ENCODE results near the gene PCBP3.
A peak's percentile ranks its signal among the peaks of the same experiment; 100 is the strongest.

Gene PCBP3

DNA sequence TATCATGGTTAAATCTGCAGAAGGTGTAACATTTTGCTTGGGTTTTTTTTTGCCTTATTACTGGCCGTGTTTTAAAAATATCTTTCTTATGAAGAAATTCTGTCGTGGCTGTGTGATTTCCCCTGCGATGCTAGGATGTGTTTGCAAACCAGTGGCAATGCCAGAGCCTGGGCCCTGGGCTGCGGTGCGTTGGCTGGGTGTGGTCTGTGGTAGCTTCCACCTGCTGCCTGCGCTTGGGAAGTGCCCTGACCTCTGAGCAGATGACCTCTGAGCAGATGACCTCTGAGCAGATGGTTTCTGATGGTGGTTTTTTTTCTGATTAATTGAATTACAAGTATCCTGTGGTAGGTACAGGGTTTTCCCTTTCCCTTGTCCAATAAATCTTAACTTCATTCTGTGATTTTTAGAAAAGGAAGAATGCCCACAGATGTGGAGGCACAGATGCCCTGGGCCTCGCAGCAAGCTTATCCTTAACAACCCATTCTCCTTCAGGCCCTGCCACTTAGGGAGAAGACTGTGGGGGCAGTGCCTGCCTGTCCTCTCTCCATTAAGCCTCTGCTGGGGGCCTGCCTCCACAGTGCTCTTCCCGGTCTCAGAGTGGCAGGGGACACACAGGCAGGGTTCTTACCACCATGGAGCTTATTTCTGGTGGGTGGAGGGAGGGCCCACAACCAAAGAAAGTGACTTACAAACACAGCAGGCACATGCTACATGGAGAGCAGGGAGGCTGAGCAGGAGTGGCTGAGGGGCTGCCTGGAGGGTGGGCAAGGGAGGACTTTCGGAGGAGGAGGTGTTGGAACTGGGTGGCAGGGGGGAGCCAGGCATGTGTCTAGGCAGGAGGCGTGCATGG is 81.7 kb downstream of the PCBP3 start:
- no peak for DNase-seq (ENCODE audit: low spot score in 2 of 2)
- Mint-ChIP-seq H3K27me3 (peaks cover 7% of the 10 kb centered on the region), H3K9me3 (no peaks in the 10 kb centered on the region), H3K36me3 (no peaks in the 10 kb centered on the region), H3K27ac (no peak overlapping the region), H3K4me3 (no peak overlapping the region), H3K4me1 (no peaks in the 10 kb centered on the region)
- no peak for ATAC-seq (ENCODE audit: low read depth)

GRCh38 chr21:45725844-45726200 is 82.3 kb downstream of the PCBP3 start:
- H3K4me3 Mint-ChIP-seq: no peak overlapping the region
- H3K27me3 Mint-ChIP-seq: peaks cover 7% of the 10 kb centered on the region
- DNase-seq (ENCODE audit: low spot score in 2 of 2) (no peak), ATAC-seq (ENCODE audit: low read depth) (no peak)
- no peaks in the 10 kb centered on the region for H3K9me3 Mint-ChIP-seq
- no peak overlapping the region for H3K27ac Mint-ChIP-seq
- H3K4me1 Mint-ChIP-seq: no peaks in the 10 kb centered on the region
- no peaks in the 10 kb centered on the region for H3K36me3 Mint-ChIP-seq

DNA sequence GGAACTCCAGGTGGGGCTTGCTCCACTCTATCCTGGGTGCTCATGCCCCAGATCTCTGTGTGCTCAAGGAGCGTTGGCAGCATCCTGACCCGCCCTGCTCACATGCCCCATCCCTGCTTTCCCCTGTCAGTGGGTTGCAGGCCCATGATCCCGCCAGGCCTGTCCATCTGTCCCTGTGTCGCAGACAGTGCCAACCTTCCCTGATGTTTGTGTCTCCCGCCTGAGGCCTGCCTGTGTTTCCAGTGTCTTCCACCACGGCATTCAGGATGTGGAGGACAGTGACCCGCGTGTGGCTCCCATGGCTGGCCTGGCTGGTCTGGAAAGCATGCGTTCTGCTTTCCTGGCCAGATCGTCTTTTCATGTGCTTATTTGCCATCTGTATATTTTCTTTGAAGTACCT is 82.9 kb downstream of the PCBP3 start:
- Mint-ChIP-seq H3K27ac (no peak overlapping the region), H3K9me3 (no peaks in the 10 kb centered on the region), H3K4me1 (no peaks in the 10 kb centered on the region), H3K27me3 (peaks cover 7% of the 10 kb centered on the region), H3K4me3 (no peak overlapping the region), H3K36me3 (no peaks in the 10 kb centered on the region)
- ATAC-seq (ENCODE audit: low read depth) (no peak), DNase-seq (ENCODE audit: low spot score in 2 of 2) (no peak)

GRCh38 chr21:45727390-45727789 is 83.9 kb downstream of the PCBP3 start:
- H3K27ac Mint-ChIP-seq: no peak overlapping the region
- H3K9me3 Mint-ChIP-seq: peaks cover 1% of the 10 kb centered on the region
- H3K4me3 Mint-ChIP-seq: no peak overlapping the region
- no peak for DNase-seq (ENCODE audit: low spot score in 2 of 2)
- no peak for ATAC-seq (ENCODE audit: low read depth)
- peaks cover 7% of the 10 kb centered on the region for H3K27me3 Mint-ChIP-seq
- H3K4me1 Mint-ChIP-seq: no peaks in the 10 kb centered on the region
- H3K36me3 Mint-ChIP-seq: peaks cover 3% of the 10 kb centered on the region

DNA sequence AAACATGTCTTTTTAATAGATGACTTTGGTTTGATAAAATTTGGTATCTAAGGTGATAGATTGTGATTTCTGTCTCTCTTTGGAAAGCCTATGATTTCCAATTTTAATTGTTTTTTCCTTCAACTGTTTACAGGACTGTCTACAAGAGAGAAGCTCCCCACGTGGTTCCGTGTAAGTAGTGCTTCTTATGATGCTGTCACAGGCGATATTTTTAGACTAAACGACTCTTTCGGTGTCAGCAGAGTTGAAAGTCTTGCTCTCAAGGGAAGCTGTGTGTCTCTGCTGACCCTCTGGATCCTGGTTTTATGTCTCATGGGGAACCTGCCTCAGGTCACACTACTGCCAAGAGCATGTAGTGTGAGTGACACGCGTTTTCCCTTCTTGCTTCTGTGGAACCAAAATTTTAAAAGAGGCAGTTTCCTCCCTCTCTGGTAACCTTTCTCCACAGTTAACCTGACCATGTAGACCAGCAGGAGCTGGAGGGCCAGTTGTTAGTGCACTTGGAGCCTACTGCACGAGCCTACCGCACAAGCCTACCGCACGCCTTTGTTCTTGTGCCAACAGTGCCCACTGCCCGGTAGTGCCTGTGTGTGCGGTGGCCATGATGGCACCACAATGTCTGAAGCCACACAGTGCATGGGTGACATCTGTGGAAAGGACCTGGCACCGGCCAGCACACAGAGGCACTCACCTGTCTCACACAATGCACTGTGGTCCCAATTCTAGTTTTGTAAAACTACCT is 91.9 kb downstream of the PCBP3 start:
- ATAC-seq (ENCODE audit: low read depth) (no peak), DNase-seq (ENCODE audit: low spot score in 2 of 2) (no peak)
- peaks cover 1% of the 10 kb centered on the region for H3K9me3 Mint-ChIP-seq
- H3K27me3 Mint-ChIP-seq: peaks cover 5% of the 10 kb centered on the region
- H3K4me1 Mint-ChIP-seq: no peaks in the 10 kb centered on the region
- no peak overlapping the region for H3K4me3 Mint-ChIP-seq
- no peak overlapping the region for H3K27ac Mint-ChIP-seq
- peaks cover 9% of the 10 kb centered on the region for H3K36me3 Mint-ChIP-seq

DNA sequence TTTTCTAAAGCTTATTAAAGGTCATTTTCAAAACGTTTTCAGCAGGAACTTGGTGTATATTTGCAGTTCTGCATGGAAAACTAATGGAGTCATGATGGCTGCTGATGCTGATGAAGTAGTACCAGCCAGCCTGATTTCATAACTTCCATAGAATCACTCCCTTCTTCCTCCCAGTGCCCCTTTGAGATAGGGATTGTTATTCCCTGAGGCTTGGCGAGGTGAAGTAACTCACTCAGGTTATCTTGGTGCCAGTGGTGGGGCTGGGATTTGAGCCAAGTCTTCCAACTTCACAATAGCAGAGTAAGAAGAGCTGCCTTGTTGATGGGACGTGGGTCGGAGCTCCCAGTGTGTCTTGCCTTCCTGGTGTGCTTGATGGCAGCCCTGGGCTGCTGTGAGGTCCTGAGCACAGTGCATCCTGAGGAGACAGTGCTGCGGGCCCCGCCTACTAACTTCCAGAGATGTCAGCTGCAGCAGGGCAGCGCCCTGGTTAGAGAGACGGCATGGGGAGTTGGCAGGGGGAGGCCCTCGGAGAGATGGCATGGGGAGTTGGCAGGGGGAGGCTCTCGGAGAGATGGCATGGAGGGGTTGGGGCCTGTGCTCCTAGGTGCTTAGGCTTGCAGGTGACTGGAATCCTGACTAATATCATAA is 92.6 kb downstream of the PCBP3 start:
- Mint-ChIP-seq H3K9me3 (peaks cover 1% of the 10 kb centered on the region), H3K36me3 (peaks cover 9% of the 10 kb centered on the region), H3K27me3 (peaks cover 5% of the 10 kb centered on the region), H3K4me3 (no peak overlapping the region), H3K27ac (no peak overlapping the region), H3K4me1 (no peaks in the 10 kb centered on the region)
- DNase-seq (ENCODE audit: low spot score in 2 of 2): no peak
- no peak for ATAC-seq (ENCODE audit: low read depth)

GRCh38 chr21:45736690-45737484 is 93.4 kb downstream of the PCBP3 start:
- no peaks in the 10 kb centered on the region for H3K9me3 Mint-ChIP-seq
- peaks cover 6% of the 10 kb centered on the region for H3K36me3 Mint-ChIP-seq
- no peak for DNase-seq (ENCODE audit: low spot score in 2 of 2)
- no peak for ATAC-seq (ENCODE audit: low read depth)
- no peak overlapping the region for H3K4me3 Mint-ChIP-seq
- H3K27ac Mint-ChIP-seq: no peak overlapping the region
- H3K4me1 Mint-ChIP-seq: no peaks in the 10 kb centered on the region
- peaks cover 5% of the 10 kb centered on the region for H3K27me3 Mint-ChIP-seq

DNA sequence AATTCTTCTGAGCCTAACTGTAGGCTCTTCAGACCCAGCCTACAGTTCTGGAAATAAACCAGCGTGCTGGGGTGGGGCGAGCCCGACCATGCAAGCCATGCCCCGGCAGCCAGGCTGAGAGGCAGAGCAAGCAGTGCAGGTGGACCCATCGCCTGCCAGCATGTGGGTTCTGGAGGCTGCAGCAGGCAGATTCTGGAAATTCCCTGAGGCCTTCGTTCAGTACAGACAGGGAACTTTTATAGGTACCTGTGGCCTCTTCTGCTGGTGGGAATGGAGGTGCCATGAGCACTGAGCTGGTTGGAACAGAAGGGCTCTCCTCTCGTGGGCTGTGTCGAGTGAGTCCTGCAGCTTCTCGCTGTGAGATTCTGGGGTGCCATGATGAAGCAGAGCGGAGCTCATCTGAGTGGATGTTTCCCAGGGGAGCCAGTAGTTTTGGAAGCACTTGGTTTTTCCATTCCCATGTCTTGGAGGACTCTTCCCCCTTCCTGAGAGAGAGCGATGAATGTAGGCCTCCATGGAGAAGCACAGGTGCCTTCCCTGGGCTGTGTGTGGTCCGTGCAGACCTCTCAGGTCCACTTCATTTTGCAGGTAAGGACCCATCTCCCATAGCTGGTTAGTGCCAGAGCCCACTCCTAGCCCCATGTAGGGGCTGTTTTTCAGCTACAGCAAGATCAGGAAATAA is 94.1 kb downstream of the PCBP3 start:
- DNase-seq (ENCODE audit: low spot score in 2 of 2): no peak
- no peaks in the 10 kb centered on the region for H3K4me1 Mint-ChIP-seq
- H3K4me3 Mint-ChIP-seq: no peak overlapping the region
- no peak overlapping the region for H3K27ac Mint-ChIP-seq
- no peak for ATAC-seq (ENCODE audit: low read depth)
- H3K9me3 Mint-ChIP-seq: no peaks in the 10 kb centered on the region
- H3K36me3 Mint-ChIP-seq: peaks cover 6% of the 10 kb centered on the region
- peaks cover 5% of the 10 kb centered on the region for H3K27me3 Mint-ChIP-seq

GRCh38 chr21:45739218-45740087 is 95.9 kb downstream of the PCBP3 start:
- H3K4me1 Mint-ChIP-seq: no peaks in the 10 kb centered on the region
- H3K36me3 Mint-ChIP-seq: peaks cover 2% of the 10 kb centered on the region
- no peaks in the 10 kb centered on the region for H3K9me3 Mint-ChIP-seq
- H3K4me3 Mint-ChIP-seq: no peak overlapping the region
- ATAC-seq (ENCODE audit: low read depth) (no peak), DNase-seq (ENCODE audit: low spot score in 2 of 2) (no peak)
- peaks cover 2% of the 10 kb centered on the region for H3K27me3 Mint-ChIP-seq
- H3K27ac Mint-ChIP-seq: no peak overlapping the region

GRCh38 chr21:45740088-45740440 is 96.5 kb downstream of the PCBP3 start:
- Mint-ChIP-seq H3K36me3 (peaks cover 4% of the 10 kb centered on the region), H3K4me3 (no peak overlapping the region), H3K9me3 (no peaks in the 10 kb centered on the region), H3K27me3 (no peaks in the 10 kb centered on the region), H3K27ac (no peak overlapping the region), H3K4me1 (no peaks in the 10 kb centered on the region)
- DNase-seq (ENCODE audit: low spot score in 2 of 2) (no peak), ATAC-seq (ENCODE audit: low read depth) (no peak)

DNA sequence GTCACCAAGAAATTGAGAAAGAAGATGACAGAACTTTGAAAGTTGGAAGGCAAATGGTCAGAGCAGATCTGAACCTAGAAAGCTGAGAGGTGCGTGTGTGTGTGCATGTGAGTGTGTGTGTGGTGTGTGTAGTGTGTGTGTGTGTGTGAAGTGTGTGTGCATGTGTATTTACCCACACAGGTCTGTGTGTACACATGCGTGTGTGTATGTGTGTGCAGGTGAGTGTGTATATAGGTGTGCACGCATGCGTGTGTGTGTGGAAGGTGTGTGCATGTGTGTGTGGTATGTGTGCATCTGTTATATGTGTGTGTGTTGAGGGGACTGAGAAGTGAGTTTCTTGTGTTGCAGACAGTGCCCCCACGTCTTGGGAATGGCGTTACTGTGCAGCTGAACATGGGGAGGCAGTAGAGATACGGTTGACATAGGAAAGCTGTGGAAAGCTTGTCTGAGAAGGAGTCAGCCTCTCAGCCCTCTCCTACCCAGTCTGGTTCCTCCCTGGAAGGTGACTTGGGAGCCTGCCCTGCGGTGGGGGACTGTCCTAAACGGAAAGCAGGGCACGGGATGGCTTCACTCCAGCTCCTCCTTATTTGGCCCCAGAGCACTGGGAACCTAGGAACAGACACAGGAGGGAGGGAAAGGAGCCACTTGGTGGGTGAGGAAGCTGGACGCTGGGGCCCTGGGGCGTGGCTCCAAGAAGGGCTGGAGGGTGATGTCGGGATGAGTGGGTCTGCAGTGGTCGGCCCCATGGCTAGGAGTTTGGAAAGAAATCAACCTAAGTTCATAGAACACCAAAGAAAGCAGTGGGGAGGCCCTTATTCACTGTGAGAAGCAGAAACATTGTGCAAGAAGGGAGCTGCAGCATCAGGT is 97.2 kb downstream of the PCBP3 start:
- DNase-seq (ENCODE audit: low spot score in 2 of 2) (peak in 1 of 2 donors; percentile 8), ATAC-seq (ENCODE audit: low read depth) (no peak)
- H3K27ac Mint-ChIP-seq: no peak overlapping the region
- H3K27me3 Mint-ChIP-seq: no peaks in the 10 kb centered on the region
- no peaks in the 10 kb centered on the region for H3K4me1 Mint-ChIP-seq
- H3K4me3 Mint-ChIP-seq: no peak overlapping the region
- H3K9me3 Mint-ChIP-seq: no peaks in the 10 kb centered on the region
- peaks cover 4% of the 10 kb centered on the region for H3K36me3 Mint-ChIP-seq

GRCh38 chr21:45741691-45742090 is 98.2 kb downstream of the PCBP3 start:
- H3K4me3 Mint-ChIP-seq: no peak overlapping the region
- no peak for DNase-seq (ENCODE audit: low spot score in 2 of 2)
- H3K9me3 Mint-ChIP-seq: no peaks in the 10 kb centered on the region
- ATAC-seq (ENCODE audit: low read depth): no peak
- peaks cover 4% of the 10 kb centered on the region for H3K36me3 Mint-ChIP-seq
- H3K27ac Mint-ChIP-seq: no peak overlapping the region
- no peaks in the 10 kb centered on the region for H3K27me3 Mint-ChIP-seq
- H3K4me1 Mint-ChIP-seq: no peaks in the 10 kb centered on the region

Data from memory B cell (primary cell).